ENCODE results near the gene TRIM71. TPM values are rescaled to one million over a fixed set of nuclear protein-coding genes. Genes with fewer than 3 reads are reported as not detected.

Gene TRIM71
- polyA plus RNA-seq, 1 donor from 2014 or later: 4.0 TPM

DNA sequence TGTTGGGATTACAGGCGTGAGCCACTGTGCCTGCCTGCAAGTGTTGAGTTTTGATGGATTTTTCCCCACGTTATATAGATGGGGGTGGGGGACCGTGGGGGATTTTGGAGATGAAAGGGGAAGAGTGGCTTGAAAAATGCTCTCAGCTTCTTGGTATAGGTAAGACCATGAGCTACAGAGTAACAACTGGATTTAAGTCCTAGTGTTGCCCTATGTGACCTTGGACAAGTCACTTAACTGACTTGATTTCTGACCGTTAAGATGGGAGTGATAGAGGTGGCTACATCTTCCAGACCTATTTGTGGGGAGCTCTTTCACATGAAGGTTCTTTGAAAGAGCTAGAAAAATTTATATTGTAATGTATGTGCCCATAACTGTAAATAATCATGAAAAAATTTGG is 13.3 kb downstream of the TRIM71 start:
- H3K4me2 ChIP-seq (ENCODE audit: low read length): no peak overlapping the region
- H3F3A ChIP-seq (ENCODE audit: insufficient read depth, low read length, poor library complexity, severe bottlenecking): no peaks in the 10 kb centered on the region
- H3K36me3 ChIP-seq (ENCODE audit: insufficient read depth, low read length): no peaks in the 10 kb centered on the region
- H3K27me3 ChIP-seq (ENCODE audit: insufficient read depth, low read depth, low read length): no peaks in the 10 kb centered on the region
- peaks cover 74% of the 10 kb centered on the region for H3K79me2 ChIP-seq (replicated peaks; ENCODE audit: insufficient read depth, low read length)
- H2AFZ ChIP-seq (ENCODE audit: low read depth, low read length): no peak overlapping the region
- no peak overlapping the region for H3K4me3 ChIP-seq (ENCODE audit: low read length)
- TF ChIP-seq SMC3 (conservative IDR thresholded peaks at IDR 0.05; ENCODE audit: poor library complexity): no peak
- TF ChIP-seq EZH2 (IDR thresholded peaks at IDR 0.05; ENCODE audit: borderline replicate concordance, insufficient read depth, low read length, poor library complexity, severe bottlenecking): no peak
- no peak for TF ChIP-seq MXI1 (conservative IDR thresholded peaks at IDR 0.05; ENCODE audit: poor library complexity, severe bottlenecking)
- no peak for TF ChIP-seq TAF1 (IDR thresholded peaks at IDR 0.05; ENCODE audit: low read depth)
- TF ChIP-seq, protein P1, sequence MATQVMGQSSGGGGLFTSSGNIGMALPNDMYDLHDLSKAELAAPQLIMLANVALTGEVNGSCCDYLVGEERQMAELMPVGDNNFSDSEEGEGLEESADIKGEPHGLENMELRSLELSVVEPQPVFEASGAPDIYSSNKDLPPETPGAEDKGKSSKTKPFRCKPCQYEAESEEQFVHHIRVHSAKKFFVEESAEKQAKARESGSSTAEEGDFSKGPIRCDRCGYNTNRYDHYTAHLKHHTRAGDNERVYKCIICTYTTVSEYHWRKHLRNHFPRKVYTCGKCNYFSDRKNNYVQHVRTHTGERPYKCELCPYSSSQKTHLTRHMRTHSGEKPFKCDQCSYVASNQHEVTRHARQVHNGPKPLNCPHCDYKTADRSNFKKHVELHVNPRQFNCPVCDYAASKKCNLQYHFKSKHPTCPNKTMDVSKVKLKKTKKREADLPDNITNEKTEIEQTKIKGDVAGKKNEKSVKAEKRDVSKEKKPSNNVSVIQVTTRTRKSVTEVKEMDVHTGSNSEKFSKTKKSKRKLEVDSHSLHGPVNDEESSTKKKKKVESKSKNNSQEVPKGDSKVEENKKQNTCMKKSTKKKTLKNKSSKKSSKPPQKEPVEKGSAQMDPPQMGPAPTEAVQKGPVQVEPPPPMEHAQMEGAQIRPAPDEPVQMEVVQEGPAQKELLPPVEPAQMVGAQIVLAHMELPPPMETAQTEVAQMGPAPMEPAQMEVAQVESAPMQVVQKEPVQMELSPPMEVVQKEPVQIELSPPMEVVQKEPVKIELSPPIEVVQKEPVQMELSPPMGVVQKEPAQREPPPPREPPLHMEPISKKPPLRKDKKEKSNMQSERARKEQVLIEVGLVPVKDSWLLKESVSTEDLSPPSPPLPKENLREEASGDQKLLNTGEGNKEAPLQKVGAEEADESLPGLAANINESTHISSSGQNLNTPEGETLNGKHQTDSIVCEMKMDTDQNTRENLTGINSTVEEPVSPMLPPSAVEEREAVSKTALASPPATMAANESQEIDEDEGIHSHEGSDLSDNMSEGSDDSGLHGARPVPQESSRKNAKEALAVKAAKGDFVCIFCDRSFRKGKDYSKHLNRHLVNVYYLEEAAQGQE (IDR thresholded peaks at IDR 0.05; ENCODE audit: borderline replicate concordance): no peak
- TF ChIP-seq, protein P2, sequence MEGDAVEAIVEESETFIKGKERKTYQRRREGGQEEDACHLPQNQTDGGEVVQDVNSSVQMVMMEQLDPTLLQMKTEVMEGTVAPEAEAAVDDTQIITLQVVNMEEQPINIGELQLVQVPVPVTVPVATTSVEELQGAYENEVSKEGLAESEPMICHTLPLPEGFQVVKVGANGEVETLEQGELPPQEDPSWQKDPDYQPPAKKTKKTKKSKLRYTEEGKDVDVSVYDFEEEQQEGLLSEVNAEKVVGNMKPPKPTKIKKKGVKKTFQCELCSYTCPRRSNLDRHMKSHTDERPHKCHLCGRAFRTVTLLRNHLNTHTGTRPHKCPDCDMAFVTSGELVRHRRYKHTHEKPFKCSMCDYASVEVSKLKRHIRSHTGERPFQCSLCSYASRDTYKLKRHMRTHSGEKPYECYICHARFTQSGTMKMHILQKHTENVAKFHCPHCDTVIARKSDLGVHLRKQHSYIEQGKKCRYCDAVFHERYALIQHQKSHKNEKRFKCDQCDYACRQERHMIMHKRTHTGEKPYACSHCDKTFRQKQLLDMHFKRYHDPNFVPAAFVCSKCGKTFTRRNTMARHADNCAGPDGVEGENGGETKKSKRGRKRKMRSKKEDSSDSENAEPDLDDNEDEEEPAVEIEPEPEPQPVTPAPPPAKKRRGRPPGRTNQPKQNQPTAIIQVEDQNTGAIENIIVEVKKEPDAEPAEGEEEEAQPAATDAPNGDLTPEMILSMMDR (IDR thresholded peaks at IDR 0.05; ENCODE audit: poor library complexity, severe bottlenecking): no peak
- no peak for TF ChIP-seq RAD21 (conservative IDR thresholded peaks at IDR 0.05)
- no peak for TF ChIP-seq EP300 (conservative IDR thresholded peaks at IDR 0.05; ENCODE audit: poor library complexity, severe bottlenecking)
- no peak for TF ChIP-seq POLR2AphosphoS5 (IDR thresholded peaks at IDR 0.05)
- H3K27ac ChIP-seq (ENCODE audit: low read length): no peak overlapping the region
- H3K9ac ChIP-seq (ENCODE audit: low read length): no peak overlapping the region
- no peaks in the 10 kb centered on the region for H3K9me2 ChIP-seq (ENCODE audit: insufficient read depth, low read length)
- H3K9me3 ChIP-seq (ENCODE audit: low read length): no peaks in the 10 kb centered on the region
- H4K20me1 ChIP-seq (ENCODE audit: insufficient read depth): no peaks in the 10 kb centered on the region

DNA sequence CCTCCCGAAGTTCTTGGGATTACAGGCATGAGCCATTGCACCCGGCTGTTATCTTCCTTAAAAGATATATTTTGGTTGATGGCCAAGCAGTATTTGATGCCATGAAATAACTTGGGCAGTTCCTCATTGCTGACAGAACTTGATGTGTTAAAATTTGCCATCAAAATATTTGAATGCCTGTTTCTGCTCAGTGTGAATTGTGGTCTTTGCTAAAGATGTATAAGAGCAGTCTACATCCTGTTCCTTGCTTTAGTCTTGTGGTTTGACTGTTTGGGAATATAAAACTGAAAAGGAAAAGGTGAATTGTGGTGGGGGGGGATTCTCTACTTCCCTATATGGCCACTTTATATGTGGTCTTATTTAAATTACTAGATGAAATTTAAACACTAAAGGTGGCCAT is 14.0 kb downstream of the TRIM71 start:
- H3K79me2 ChIP-seq (replicated peaks; ENCODE audit: insufficient read depth, low read length): peaks cover 70% of the 10 kb centered on the region
- no peaks in the 10 kb centered on the region for H3F3A ChIP-seq (ENCODE audit: insufficient read depth, low read length, poor library complexity, severe bottlenecking)
- TF ChIP-seq SMC3 (conservative IDR thresholded peaks at IDR 0.05; ENCODE audit: poor library complexity) (no peak), EZH2 (IDR thresholded peaks at IDR 0.05; ENCODE audit: borderline replicate concordance, insufficient read depth, low read length, poor library complexity, severe bottlenecking) (no peak), MXI1 (conservative IDR thresholded peaks at IDR 0.05; ENCODE audit: poor library complexity, severe bottlenecking) (no peak), EP300 (conservative IDR thresholded peaks at IDR 0.05; ENCODE audit: poor library complexity, severe bottlenecking) (no peak), TAF1 (IDR thresholded peaks at IDR 0.05; ENCODE audit: low read depth) (no peak), RAD21 (conservative IDR thresholded peaks at IDR 0.05) (no peak)
- TF ChIP-seq, protein P2 (IDR thresholded peaks at IDR 0.05; ENCODE audit: poor library complexity, severe bottlenecking): no peak
- no peak overlapping the region for H3K9ac ChIP-seq (ENCODE audit: low read length)
- H3K36me3 ChIP-seq (ENCODE audit: insufficient read depth, low read length): no peaks in the 10 kb centered on the region
- H3K9me2 ChIP-seq (ENCODE audit: insufficient read depth, low read length): no peaks in the 10 kb centered on the region
- H3K4me3 ChIP-seq (ENCODE audit: low read length): no peak overlapping the region
- no peaks in the 10 kb centered on the region for H4K20me1 ChIP-seq (ENCODE audit: insufficient read depth)
- no peaks in the 10 kb centered on the region for H3K9me3 ChIP-seq (ENCODE audit: low read length)
- H2AFZ ChIP-seq (ENCODE audit: low read depth, low read length): no peak overlapping the region
- no peak overlapping the region for H3K27ac ChIP-seq (ENCODE audit: low read length)
- no peaks in the 10 kb centered on the region for H3K27me3 ChIP-seq (ENCODE audit: insufficient read depth, low read depth, low read length)
- no peak overlapping the region for H3K4me2 ChIP-seq (ENCODE audit: low read length)
